Epithelial cell of proximal tubule (primary cell): ENCODE measurements around the gene DOCK8. TPM values are rescaled to one million over a fixed set of nuclear protein-coding genes. Genes with fewer than 3 reads are reported as not detected.

Experiments used
- DNase-seq: peaks from one replicate; pipeline ENCODE4 v3.0.0-alpha.2; 2011; ENCODE audit warnings: low read depth
- H3K4me3 ChIP-seq: 2 replicates; pipeline ENCODE4 v1.5.1; 2011; ENCODE audit warnings: low read depth, mild to moderate bottlenecking, low read length
- CTCF ChIP-seq: conservative IDR thresholded peaks from 2 replicates; pipeline ENCODE4 v1.5.1; 2012; ENCODE audit warnings: low read depth, mild to moderate bottlenecking, low read length
- total RNA-seq: library from RNA; depleted of rRNA; stranded (reverse); fragments of >200 nt; gene quantifications from 2 replicates; pipeline ENCODE4 v1.2.3, GENCODE V29; 2015

Gene DOCK8
- total RNA-seq, 1 donor from 2014 or later = 0.92 TPM

DNA sequence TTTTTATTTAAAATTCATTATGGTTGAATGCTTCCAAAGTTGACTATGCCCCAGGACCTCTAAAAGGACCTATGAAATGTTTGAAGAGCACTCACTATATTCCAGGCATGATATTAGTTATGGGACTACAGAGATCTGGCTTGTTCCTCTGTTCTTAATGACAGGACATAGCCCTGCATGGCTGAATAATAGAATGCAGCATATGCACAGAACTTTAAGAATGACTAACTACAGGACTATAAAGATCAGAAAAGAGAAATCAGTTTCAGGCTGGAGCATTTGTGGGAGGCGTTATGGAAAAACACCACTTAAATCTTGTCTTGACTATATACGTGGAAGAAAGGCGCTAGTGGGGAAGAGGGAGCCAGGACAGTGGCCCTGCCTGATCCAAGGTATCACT is 239.2 kb downstream of the DOCK8 start:
- DNase-seq = no peak
- TF ChIP-seq CTCF = no peak
- H3K4me3 ChIP-seq = no peak overlapping the region

GRCh38 chr9:456365-456764 is 241.7 kb downstream of the DOCK8 start:
- H3K4me3 ChIP-seq = no peak overlapping the region
- no peak for TF ChIP-seq CTCF
- no peak for DNase-seq

GRCh38 chr9:458590-458989 is 243.9 kb downstream of the DOCK8 start:
- no peak for DNase-seq
- H3K4me3 ChIP-seq = no peak overlapping the region
- TF ChIP-seq CTCF = no peak

GRCh38 chr9:459491-460444 is 245.1 kb downstream of the DOCK8 start:
- TF ChIP-seq CTCF = no peak
- no peak for DNase-seq
- H3K4me3 ChIP-seq = no peak overlapping the region

- DNase-seq = no peak
- TF ChIP-seq CTCF = no peak
These were observed 247.5 kb downstream of the DOCK8 start for GRCh38 chr9:462121-462520.

GRCh38 chr9:462606-463005 is 247.9 kb downstream of the DOCK8 start:
- no peak overlapping the region for H3K4me3 ChIP-seq
- DNase-seq = no peak
- no peak for TF ChIP-seq CTCF

More at GRCh38 chr9:462121-462520, 247.5 kb downstream of the DOCK8 start:
- no peak overlapping the region for H3K4me3 ChIP-seq
